ENCODE data around the gene ADAMTS7. TPM values are rescaled to one million over a fixed set of nuclear protein-coding genes. Genes with fewer than 3 reads are reported as not detected.

Gene ADAMTS7
- total and polyA plus RNA-seq, 2 of the 13 experiments (the other 11 are each of a cell fraction or from before 2014, with no cell fraction given): 0.09 to 0.12 TPM

DNA sequence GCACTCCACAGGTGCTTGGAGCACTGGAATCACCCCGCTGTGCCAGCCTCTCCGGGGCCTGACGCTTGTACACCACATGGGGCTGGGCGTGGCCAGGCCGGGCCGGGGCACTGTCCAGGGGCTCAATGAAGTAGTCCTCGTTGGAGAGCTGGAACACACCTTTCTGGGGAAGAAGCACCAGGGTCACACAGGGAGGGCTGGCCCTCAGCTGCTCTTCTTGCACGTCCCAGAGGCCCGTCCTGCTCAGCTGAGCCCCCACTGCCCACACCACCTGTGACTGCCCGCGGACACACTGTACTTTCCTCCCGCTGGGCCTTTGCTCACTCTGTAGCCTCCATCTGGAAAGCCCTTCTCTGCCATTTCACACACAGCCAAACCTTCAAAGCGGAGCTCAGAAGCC lies 13.3 kb downstream of the ADAMTS7 start (continued):
- TF ChIP-seq HOMEZ (CRISPR knock-in tag; IDR thresholded peaks at IDR 0.05; ENCODE audit: low read depth) (no peak), ATF1 (CRISPR knock-in tag; IDR thresholded peaks at IDR 0.05) (no peak), ZNF17 (CRISPR knock-in tag; IDR thresholded peaks at IDR 0.05) (no peak), SYNCRIP (IDR thresholded peaks at IDR 0.05; ENCODE audit: insufficient read depth, low read depth, low read length) (no peak), ZNF354B (CRISPR knock-in tag; IDR thresholded peaks at IDR 0.05) (no peak)
- TF ChIP-seq, protein P1, sequence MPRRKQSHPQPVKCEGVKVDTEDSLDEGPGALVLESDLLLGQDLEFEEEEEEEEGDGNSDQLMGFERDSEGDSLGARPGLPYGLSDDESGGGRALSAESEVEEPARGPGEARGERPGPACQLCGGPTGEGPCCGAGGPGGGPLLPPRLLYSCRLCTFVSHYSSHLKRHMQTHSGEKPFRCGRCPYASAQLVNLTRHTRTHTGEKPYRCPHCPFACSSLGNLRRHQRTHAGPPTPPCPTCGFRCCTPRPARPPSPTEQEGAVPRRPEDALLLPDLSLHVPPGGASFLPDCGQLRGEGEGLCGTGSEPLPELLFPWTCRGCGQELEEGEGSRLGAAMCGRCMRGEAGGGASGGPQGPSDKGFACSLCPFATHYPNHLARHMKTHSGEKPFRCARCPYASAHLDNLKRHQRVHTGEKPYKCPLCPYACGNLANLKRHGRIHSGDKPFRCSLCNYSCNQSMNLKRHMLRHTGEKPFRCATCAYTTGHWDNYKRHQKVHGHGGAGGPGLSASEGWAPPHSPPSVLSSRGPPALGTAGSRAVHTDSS (CRISPR knock-in tag; conservative IDR thresholded peaks at IDR 0.05): no peak

DNA sequence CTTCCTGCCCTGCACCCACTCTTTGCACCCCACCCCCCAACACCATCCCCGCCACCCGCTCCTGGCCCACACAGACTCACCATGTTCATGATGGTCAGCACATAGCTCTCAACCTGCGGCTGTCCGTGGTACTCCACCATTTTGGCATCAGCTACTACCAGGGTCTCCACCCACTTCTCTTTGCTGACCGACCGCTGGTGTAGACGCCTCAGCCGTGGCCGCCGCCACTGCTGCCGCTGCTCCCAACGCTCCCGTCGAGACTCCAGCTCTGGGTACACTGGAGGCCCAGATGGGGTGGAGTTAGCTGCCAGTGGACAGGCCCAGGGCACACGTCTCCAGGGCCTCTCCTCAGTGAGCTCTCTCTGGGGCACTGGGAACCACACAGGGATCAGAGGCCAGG lies 14.8 kb downstream of the ADAMTS7 start:
- WGBS (ENCODE audit: low lambda C conversion rate): 64% methylated on average over 15 of the region's 15 CpGs
- H3K27ac ChIP-seq (ENCODE audit: extremely low read length, insufficient read depth, low read length): no peak overlapping the region
- H3K9ac ChIP-seq (ENCODE audit: insufficient read depth, low read depth, low read length): no peak overlapping the region
- H3K27me3 ChIP-seq (ENCODE audit: control insufficient read depth in 1 of 2, insufficient read depth in 2 of 2, low read length in 2 of 2): peaks cover 0 to 4% of the 10 kb centered on the region in 2 experiments; a peak in 1 of 5 replicates
- BruUV-seq (replicated peaks): no TSS peak
- intact Hi-C loops (cut with micrococcal nuclease; ENCODE audit: unreplicated experiment) (no loop called here), in situ Hi-C loops (cut with HindIII; ENCODE audit: extremely low pct_ligation_motif_present, low pct_unique_long_range_greater_than_20kb) (no loop called here)
- no peaks in the 10 kb centered on the region for H3K79me2 ChIP-seq (ENCODE audit: insufficient read depth, low read length)
- H2AFZ ChIP-seq (ENCODE audit: low read length): no peak overlapping the region
- DNase-seq (ENCODE audit: low spot score) (no peak), FAIRE-seq (no peak), ATAC-seq (no peak)
- H3K4me1 ChIP-seq (ENCODE audit: insufficient read depth, low read length): no peaks in the 10 kb centered on the region
- H3K4me3 ChIP-seq (replicated peaks in 1 of 3; ENCODE audit: insufficient read depth in 1 of 3, low read depth in 2 of 3, low read length in 3 of 3): no peak overlapping the region
- H4K20me1 ChIP-seq (ENCODE audit: insufficient read depth, low read length): no peaks in the 10 kb centered on the region
- ChIA-PET CTCF (ENCODE audit: low intra/inter-chr PET ratio, low total read pairs) (no interaction called here), POLR2A (no interaction called here)
- no peak overlapping the region for H3K4me2 ChIP-seq (ENCODE audit: low read depth, low read length)
- no peaks in the 10 kb centered on the region for H3K36me3 ChIP-seq (replicated peaks in 1 of 2; ENCODE audit: control insufficient read depth in 1 of 2, insufficient read depth in 2 of 2, low read length in 2 of 2)
- no peaks in the 10 kb centered on the region for H3K9me3 ChIP-seq (ENCODE audit: low read length)
- TF ChIP-seq, protein P2, sequence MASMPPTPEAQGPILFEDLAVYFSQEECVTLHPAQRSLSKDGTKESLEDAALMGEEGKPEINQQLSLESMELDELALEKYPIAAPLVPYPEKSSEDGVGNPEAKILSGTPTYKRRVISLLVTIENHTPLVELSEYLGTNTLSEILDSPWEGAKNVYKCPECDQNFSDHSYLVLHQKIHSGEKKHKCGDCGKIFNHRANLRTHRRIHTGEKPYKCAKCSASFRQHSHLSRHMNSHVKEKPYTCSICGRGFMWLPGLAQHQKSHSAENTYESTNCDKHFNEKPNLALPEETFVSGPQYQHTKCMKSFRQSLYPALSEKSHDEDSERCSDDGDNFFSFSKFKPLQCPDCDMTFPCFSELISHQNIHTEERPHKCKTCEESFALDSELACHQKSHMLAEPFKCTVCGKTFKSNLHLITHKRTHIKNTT (CRISPR knock-in tag; IDR thresholded peaks at IDR 0.05): no peak
- TF ChIP-seq CREB1 (IDR thresholded peaks at IDR 0.05) (no peak), CREB1 (CRISPR knock-in tag; IDR thresholded peaks at IDR 0.05) (no peak), ZNF362 (CRISPR knock-in tag; IDR thresholded peaks at IDR 0.05; ENCODE audit: borderline replicate concordance) (no peak), PLRG1 (conservative IDR thresholded peaks at IDR 0.05) (no peak), ZBTB8A (CRISPR knock-in tag; IDR thresholded peaks at IDR 0.05; ENCODE audit: borderline replicate concordance, low read depth) (no peak), NCOA1 (CRISPR knock-in tag; IDR thresholded peaks at IDR 0.05) (no peak)
- TF ChIP-seq, protein P3, sequence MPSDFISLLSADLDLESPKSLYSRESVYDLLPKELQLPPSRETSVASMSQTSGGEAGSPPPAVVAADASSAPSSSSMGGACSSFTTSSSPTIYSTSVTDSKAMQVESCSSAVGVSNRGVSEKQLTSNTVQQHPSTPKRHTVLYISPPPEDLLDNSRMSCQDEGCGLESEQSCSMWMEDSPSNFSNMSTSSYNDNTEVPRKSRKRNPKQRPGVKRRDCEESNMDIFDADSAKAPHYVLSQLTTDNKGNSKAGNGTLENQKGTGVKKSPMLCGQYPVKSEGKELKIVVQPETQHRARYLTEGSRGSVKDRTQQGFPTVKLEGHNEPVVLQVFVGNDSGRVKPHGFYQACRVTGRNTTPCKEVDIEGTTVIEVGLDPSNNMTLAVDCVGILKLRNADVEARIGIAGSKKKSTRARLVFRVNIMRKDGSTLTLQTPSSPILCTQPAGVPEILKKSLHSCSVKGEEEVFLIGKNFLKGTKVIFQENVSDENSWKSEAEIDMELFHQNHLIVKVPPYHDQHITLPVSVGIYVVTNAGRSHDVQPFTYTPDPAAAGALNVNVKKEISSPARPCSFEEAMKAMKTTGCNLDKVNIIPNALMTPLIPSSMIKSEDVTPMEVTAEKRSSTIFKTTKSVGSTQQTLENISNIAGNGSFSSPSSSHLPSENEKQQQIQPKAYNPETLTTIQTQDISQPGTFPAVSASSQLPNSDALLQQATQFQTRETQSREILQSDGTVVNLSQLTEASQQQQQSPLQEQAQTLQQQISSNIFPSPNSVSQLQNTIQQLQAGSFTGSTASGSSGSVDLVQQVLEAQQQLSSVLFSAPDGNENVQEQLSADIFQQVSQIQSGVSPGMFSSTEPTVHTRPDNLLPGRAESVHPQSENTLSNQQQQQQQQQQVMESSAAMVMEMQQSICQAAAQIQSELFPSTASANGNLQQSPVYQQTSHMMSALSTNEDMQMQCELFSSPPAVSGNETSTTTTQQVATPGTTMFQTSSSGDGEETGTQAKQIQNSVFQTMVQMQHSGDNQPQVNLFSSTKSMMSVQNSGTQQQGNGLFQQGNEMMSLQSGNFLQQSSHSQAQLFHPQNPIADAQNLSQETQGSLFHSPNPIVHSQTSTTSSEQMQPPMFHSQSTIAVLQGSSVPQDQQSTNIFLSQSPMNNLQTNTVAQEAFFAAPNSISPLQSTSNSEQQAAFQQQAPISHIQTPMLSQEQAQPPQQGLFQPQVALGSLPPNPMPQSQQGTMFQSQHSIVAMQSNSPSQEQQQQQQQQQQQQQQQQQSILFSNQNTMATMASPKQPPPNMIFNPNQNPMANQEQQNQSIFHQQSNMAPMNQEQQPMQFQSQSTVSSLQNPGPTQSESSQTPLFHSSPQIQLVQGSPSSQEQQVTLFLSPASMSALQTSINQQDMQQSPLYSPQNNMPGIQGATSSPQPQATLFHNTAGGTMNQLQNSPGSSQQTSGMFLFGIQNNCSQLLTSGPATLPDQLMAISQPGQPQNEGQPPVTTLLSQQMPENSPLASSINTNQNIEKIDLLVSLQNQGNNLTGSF (CRISPR knock-in tag; IDR thresholded peaks at IDR 0.05): no peak
